PFSK-1 (cell line): ENCODE data around the gene PHF20.

Source experiments
- FOXP2 ChIP-seq: optimal IDR thresholded peaks from 2 replicates; pipeline ENCODE3; 2011; ENCODE audit warnings: borderline replicate concordance, control low read depth, inconsistent platforms; ENCODE audit not compliant: insufficient read depth; ENCODE audit errors: extremely low read length, extremely low read depth
- POLR2AphosphoS5 ChIP-seq: IDR thresholded peaks from 2 replicates; pipeline ENCODE4 v1.6.1; 2012; ENCODE audit warnings: low read depth, mild to moderate bottlenecking, control low read depth, low read length, moderate library complexity
- REST ChIP-seq, 2 experiments: IDR thresholded peaks; 2 replicates each; pipeline versions ENCODE4 v1.6.1 to v1.8.0; 2011 to 2012; ENCODE audit warnings: low read depth in 2 of 2, low read length in 2 of 2, control low read depth in 1 of 2, inconsistent platforms in 1 of 2, mild to moderate bottlenecking in 1 of 2, moderate library complexity in 1 of 2; ENCODE audit not compliant: insufficient read depth in 1 of 2
- SIN3A ChIP-seq: IDR thresholded peaks from 2 replicates; pipeline ENCODE4 v1.6.1; 2012; ENCODE audit warnings: mild to moderate bottlenecking, low read length, moderate library complexity, borderline replicate concordance; ENCODE audit not compliant: insufficient read depth
- TAF1 ChIP-seq: IDR thresholded peaks from 2 replicates; pipeline ENCODE4 v1.6.1; 2012; ENCODE audit warnings: low read length, control low read depth, borderline replicate concordance; ENCODE audit not compliant: insufficient read depth

GRCh38 chr20:35735826-35736470 is 35.9 kb upstream of the PHF20 start:
- no peak for TF ChIP-seq REST (IDR thresholded peaks at IDR 0.05; ENCODE audit: insufficient read depth in 1 of 2, low read depth in 2 of 2, low read length in 2 of 2)
- TF ChIP-seq TAF1: no peak
- no peak for TF ChIP-seq POLR2AphosphoS5
- no peak for TF ChIP-seq SIN3A
- TF ChIP-seq FOXP2: no peak
